ENCODE results near the gene TLCD3A.

- TF ChIP-seq XRCC5 (IDR thresholded peaks at IDR 0.05; ENCODE audit: low read depth, low read length) (0 out of 2 replicates have a peak, but pooled peaks have one; percentile 65), BRF2 (IDR thresholded peaks at IDR 0.05; ENCODE audit: borderline replicate concordance, insufficient read depth, insufficient read length) (no peak), ZFP36 (IDR thresholded peaks at IDR 0.05; ENCODE audit: low read depth, low read length, partially characterized antibody) (no peak), CTCF (IDR thresholded peaks at IDR 0.05 in 2 of 3, conservative IDR thresholded peaks at IDR 0.05 in 1 of 3; ENCODE audit: insufficient read depth in 2 of 3, low read depth in 1 of 3, low read length in 3 of 3) (peak; percentile 77 to 82 (median 81)), ZNF318 (IDR thresholded peaks at IDR 0.05; ENCODE audit: borderline replicate concordance in 1 of 2, low read depth in 1 of 2) (no peak), SNRNP70 (optimal IDR thresholded peaks at IDR 0.05; ENCODE audit: low read depth, low read length) (no peak), ZNF830 (CRISPR knock-in tag; IDR thresholded peaks at IDR 0.05) (no peak), ZNF197 (CRISPR knock-in tag; IDR thresholded peaks at IDR 0.05; ENCODE audit: low read depth) (no peak), CBX2 (IDR thresholded peaks at IDR 0.05; ENCODE audit: insufficient read depth, low read length, poor library complexity, severe bottlenecking) (no peak), BDP1 (IDR thresholded peaks at IDR 0.05; ENCODE audit: insufficient read depth, insufficient read length) (no peak)
Measured at GRCh38 chr17:752002-752619, 19.7 kb downstream of the TLCD3A start, which contains the start of gene GEMIN4.

Measured in K562 (cell line).